Brain microvascular endothelial cell (primary cell): Measurements from ENCODE around the gene MSH3.
"Not testable (repeated sequence)": the region's sequence is repeated elsewhere in the genome, so short reads cannot be mapped to it uniquely, and the experiment has no call there.

Experiments used
- DNase-seq: peaks from one replicate; pipeline ENCODE4 v3.0.0-alpha.2; 2020
- H3K27ac ChIP-seq: fragments of 250-450 bp; sonication (Bioruptor Pico); 2 replicates; pipeline ENCODE4 v1.5.1; 2020; ENCODE audit warnings: mild to moderate bottlenecking, moderate library complexity
- H3K27me3 ChIP-seq: fragments of 250-450 bp; sonication (Bioruptor Pico); replicated peaks from 2 replicates; pipeline ENCODE4 v1.5.1; 2020; ENCODE audit warnings: mild to moderate bottlenecking
- H3K36me3 ChIP-seq: fragments of 250-450 bp; sonication (Bioruptor Pico); replicated peaks from 2 replicates; pipeline ENCODE4 v1.5.1; 2020; ENCODE audit warnings: mild to moderate bottlenecking
- H3K4me3 ChIP-seq: 2 replicates; pipeline ENCODE4 v1.5.1; 2011; ENCODE audit warnings: low read depth, mild to moderate bottlenecking, control low read depth, low read length, moderate library complexity
- CTCF ChIP-seq: IDR thresholded peaks from 2 replicates; pipeline ENCODE4 v1.5.1; 2011; ENCODE audit warnings: low read depth, mild to moderate bottlenecking, moderate library complexity, low read length, control low read depth, inconsistent platforms; ENCODE audit errors: missing control alignments
- in situ Hi-C: cut with HindIII; loops from 2 replicates; pipeline ENCODE4 v1.10.0; 2017; ENCODE audit warnings: low sequenced_read_pairs, low pct_ligation_motif_present

MSH3 gene

DNA sequence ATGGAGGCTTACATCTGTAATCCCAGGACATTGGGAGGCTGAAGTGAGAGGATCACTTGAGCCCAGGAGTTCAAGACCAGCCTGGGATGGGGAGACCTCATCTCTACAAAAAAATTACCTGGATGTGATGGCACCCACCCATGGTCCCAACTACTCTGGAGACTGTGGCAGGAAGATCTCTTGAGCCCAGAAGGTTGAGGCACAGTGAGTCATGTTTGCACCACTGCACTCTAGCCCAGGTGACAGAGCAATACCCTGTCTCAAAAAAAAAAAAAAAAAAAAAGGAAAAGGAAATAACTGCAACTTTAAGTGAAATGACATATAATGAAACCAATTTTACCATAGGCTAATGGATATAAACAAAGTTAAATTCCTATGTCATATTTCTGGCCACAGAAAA lies 152.5 kb downstream of the MSH3 start:
- Histone ChIP-seq H3K36me3 (no peaks in the 10 kb centered on the region), H3K27ac (no peak overlapping the region), H3K27me3 (no peaks in the 10 kb centered on the region), H3K4me3 (no peak overlapping the region)
- in situ Hi-C loops = no loop called here
- no peak for TF ChIP-seq CTCF
- DNase-seq = no peak

- H3K27me3 ChIP-seq = no peaks in the 10 kb centered on the region
- H3K27ac ChIP-seq = no peak overlapping the region
- H3K36me3 ChIP-seq = peaks cover 2% of the 10 kb centered on the region
- no peak for TF ChIP-seq CTCF
- no peak for DNase-seq
- in situ Hi-C loops = no loop called here
- no peak overlapping the region for H3K4me3 ChIP-seq
Observed at GRCh38 chr5:80809451-80809850, 155.0 kb downstream of the MSH3 start.

DNA sequence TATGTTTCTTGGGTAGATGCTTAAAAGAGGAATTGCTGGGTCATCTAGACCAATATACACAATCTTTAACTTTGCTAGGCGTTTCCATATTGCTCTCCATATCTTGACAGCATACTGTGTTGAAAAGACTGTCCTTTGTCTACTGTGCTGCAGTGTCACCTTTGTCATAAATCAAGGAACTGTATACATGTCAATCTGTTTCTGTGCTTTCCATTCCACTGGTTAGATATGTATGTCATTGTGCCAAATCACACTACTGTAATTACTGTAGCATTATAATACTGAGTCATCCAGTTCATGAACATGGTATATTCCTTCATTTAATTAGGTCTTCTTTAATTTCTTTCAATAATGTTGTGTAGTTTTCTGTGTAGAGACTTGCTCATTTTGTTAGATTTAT lies 156.0 kb downstream of the MSH3 start:
- DNase-seq = no peak
- in situ Hi-C loops = no loop called here
- Histone ChIP-seq H3K4me3 (no peak overlapping the region), H3K36me3 (peaks cover 2% of the 10 kb centered on the region), H3K27me3 (no peaks in the 10 kb centered on the region), H3K27ac (no peak overlapping the region)
- no peak for TF ChIP-seq CTCF

- in situ Hi-C loops = no loop called here
- Histone ChIP-seq H3K4me3 (no peak overlapping the region), H3K36me3 (peaks cover 2% of the 10 kb centered on the region), H3K27ac (no peak overlapping the region), H3K27me3 (no peaks in the 10 kb centered on the region)
- no peak for DNase-seq
- no peak for TF ChIP-seq CTCF
Observed at GRCh38 chr5:80816590-80816989, 162.1 kb downstream of the MSH3 start.

DNA sequence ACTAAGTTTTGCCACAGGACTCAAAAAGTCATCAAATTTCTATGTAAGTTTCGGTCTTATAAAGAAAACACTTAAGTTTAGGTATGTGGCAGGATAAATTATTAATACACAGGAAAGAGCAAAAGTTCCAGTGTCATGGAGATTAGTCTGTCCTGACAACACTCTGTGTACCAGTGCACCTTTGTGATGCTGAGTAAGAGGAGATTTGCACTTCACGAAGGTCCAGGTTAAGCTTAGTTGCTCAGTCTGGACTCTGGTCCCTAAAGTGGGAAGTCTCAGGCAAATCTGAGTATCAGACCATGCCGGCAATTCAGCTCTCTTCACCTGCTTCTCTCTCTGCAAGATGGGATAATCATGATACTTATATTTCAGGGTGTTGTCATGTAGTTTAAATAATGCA lies 166.2 kb downstream of the MSH3 start:
- TF ChIP-seq CTCF = no peak
- no peaks in the 10 kb centered on the region for H3K36me3 ChIP-seq
- H3K27ac ChIP-seq = no peak overlapping the region
- H3K27me3 ChIP-seq = no peaks in the 10 kb centered on the region
- H3K4me3 ChIP-seq = no peak overlapping the region
- DNase-seq = no peak
- in situ Hi-C loops = no loop called here

DNA sequence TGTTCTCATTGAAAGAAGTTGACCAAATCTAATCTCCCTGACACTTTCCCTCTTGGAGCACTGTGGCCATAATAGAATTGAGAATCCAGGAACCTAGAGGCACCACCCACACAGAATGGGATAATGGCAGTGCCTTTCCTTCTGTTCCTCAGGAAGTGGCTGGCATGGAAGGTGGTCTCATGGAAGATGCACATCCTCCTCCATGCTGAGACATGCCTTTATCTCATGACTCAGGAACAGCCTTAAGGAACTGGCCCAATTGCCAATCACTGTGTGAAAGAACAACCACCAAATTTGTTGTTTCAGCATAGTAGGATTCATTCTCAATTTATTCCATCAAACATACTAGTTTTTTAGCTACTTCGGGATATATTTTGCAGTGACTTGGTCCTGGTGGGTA lies 168.2 kb downstream of the MSH3 start:
- H3K27me3 ChIP-seq = no peaks in the 10 kb centered on the region
- no peak for TF ChIP-seq CTCF
- DNase-seq = no peak
- in situ Hi-C loops = no loop called here
- H3K4me3 ChIP-seq = no peak overlapping the region
- H3K27ac ChIP-seq = no peak overlapping the region
- H3K36me3 ChIP-seq = no peaks in the 10 kb centered on the region

DNA sequence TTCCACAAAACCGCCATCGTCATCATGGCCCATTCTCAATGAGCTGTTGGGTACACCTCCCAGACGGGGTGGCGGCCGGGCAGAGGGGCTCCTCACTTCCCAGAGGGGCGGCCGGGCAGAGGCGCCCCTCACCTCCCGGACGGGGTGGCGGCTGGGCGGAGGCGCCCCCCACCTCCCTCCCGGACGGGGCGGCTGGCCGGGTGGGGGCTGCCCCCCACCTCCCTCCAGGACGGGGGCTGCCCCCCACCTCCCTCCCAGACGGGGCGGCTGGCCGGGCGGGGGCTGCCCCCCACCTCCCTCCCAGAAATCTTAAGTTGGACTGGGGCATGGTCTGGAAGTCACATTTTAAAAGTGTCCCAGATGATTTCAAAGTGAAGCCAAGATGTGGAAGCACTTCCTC lies 169.7 kb downstream of the MSH3 start:
- H3K4me3 ChIP-seq, DNase-seq, in situ Hi-C loops, H3K36me3 ChIP-seq, H3K27me3 ChIP-seq, H3K27ac ChIP-seq: not testable (repeated sequence)
